GM18909 (cell line): Measurements from ENCODE around the gene NUDT7.

ENCODE experiments used
- ATAC-seq: cut with Tn5 transposase; IDR thresholded peaks from one replicate; pipeline ENCODE4 v1.9.1; 2021; ENCODE audit warnings: mild to moderate bottlenecking; ENCODE audit not compliant: unreplicated experiment, poor library complexity

Gene NUDT7

GRCh38 chr16:77721752-77722308, 484 bp upstream of the NUDT7 start:
- peak; percentile 31 for ATAC-seq

GRCh38 chr16:77723108-77723514, 797 bp downstream of the NUDT7 start:
- ATAC-seq = peak; percentile 23

GRCh38 chr16:77724174-77724573, 1.9 kb downstream of the NUDT7 start:
- no peak for ATAC-seq

- ATAC-seq = no peak
Observed at GRCh38 chr16:77729951-77730350, 7.6 kb downstream of the NUDT7 start.

GRCh38 chr16:77732241-77732946, 10.1 kb downstream of the NUDT7 start:
- no peak for ATAC-seq

GRCh38 chr16:77736879-77737278, 14.6 kb downstream of the NUDT7 start:
- peak; percentile 73 for ATAC-seq

- ATAC-seq = no peak
Observed at GRCh38 chr16:77738706-77739558, 16.6 kb downstream of the NUDT7 start.

- ATAC-seq = no peak
Observed at GRCh38 chr16:77739559-77739892, 17.2 kb downstream of the NUDT7 start.

GRCh38 chr16:77744141-77744540, 21.8 kb downstream of the NUDT7 start:
- ATAC-seq = no peak

GRCh38 chr16:77745972-77746371, 23.7 kb downstream of the NUDT7 start:
- no peak for ATAC-seq

GRCh38 chr16:77748421-77749005, 26.2 kb downstream of the NUDT7 start:
- ATAC-seq = no peak

GRCh38 chr16:77749415-77749814, 27.1 kb downstream of the NUDT7 start:
- ATAC-seq = no peak

GRCh38 chr16:77758046-77758445, 35.7 kb downstream of the NUDT7 start:
- no peak for ATAC-seq

GRCh38 chr16:77758508-77758907, 36.2 kb downstream of the NUDT7 start:
- ATAC-seq = no peak

GRCh38 chr16:77759201-77759600, 36.9 kb downstream of the NUDT7 start:
- no peak for ATAC-seq

- ATAC-seq = no peak
Observed at GRCh38 chr16:77759821-77760220, 37.5 kb downstream of the NUDT7 start.

GRCh38 chr16:77760800-77761199, 38.5 kb downstream of the NUDT7 start:
- ATAC-seq = no peak

- ATAC-seq = no peak
Observed at GRCh38 chr16:77761204-77761603, 38.9 kb downstream of the NUDT7 start.

GRCh38 chr16:77762262-77762661, 39.9 kb downstream of the NUDT7 start:
- ATAC-seq = no peak

- ATAC-seq = no peak
Observed at GRCh38 chr16:77763994-77764393, 41.7 kb downstream of the NUDT7 start.

- ATAC-seq = no peak
Observed at GRCh38 chr16:77767211-77767610, 44.9 kb downstream of the NUDT7 start.
